Calu3 (cell line): ENCODE results near the gene TICAM1. TPM values are rescaled to one million over a fixed set of nuclear protein-coding genes. Genes with fewer than 3 reads are reported as not detected.
A peak's percentile ranks its signal among the peaks of the same experiment; 100 is the strongest.
"Not testable (repeated sequence)": the region's sequence is repeated elsewhere in the genome, so short reads cannot be mapped to it uniquely, and the experiment has no call there.

Experiments
- BruUV-seq: library from RNA; stranded (reverse); fragments of 400-500 nt; replicated peaks from 2 replicates; lab custom pipeline; 2021; lab: Mats Ljungman, UMichigan
- CTCF ChIA-PET: fragments of 300-600 bp; sonication (Branson Sonifier 250); formaldehyde crosslinking; loops from one replicate; lab custom pipeline; 2022; ENCODE audit warnings: antibody characterized with exemption; lab: Charles Lee
- DNase-seq: peaks from one replicate; pipeline ENCODE4 v3.0.0; 2022
- H3K27ac Mint-ChIP-seq: one replicate; pipeline ENCODE4 v1.8.0; 2022; ENCODE audit warnings: mixed read lengths; ENCODE audit not compliant: unreplicated experiment
- H3K27me3 Mint-ChIP-seq: one replicate; pipeline ENCODE4 v1.8.0; 2022; ENCODE audit warnings: mixed read lengths; ENCODE audit not compliant: unreplicated experiment
- H3K36me3 Mint-ChIP-seq: one replicate; pipeline ENCODE4 v1.8.0; 2022; ENCODE audit warnings: mild to moderate bottlenecking, moderate library complexity, mixed read lengths; ENCODE audit not compliant: insufficient read depth, unreplicated experiment
- H3K4me1 Mint-ChIP-seq: one replicate; pipeline ENCODE4 v1.8.0; 2022; ENCODE audit warnings: mild to moderate bottlenecking, low read depth, mixed read lengths; ENCODE audit not compliant: unreplicated experiment
- H3K4me3 Mint-ChIP-seq: one replicate; pipeline ENCODE4 v1.8.0; 2022; ENCODE audit warnings: mild to moderate bottlenecking, low read depth, moderate library complexity, mixed read lengths; ENCODE audit not compliant: unreplicated experiment
- H3K9me3 Mint-ChIP-seq: one replicate; pipeline ENCODE4 v1.8.0; 2022; ENCODE audit warnings: low read depth, mixed read lengths; ENCODE audit not compliant: unreplicated experiment
- intact Hi-C: fragments of 100-400 bp; cut with micrococcal nuclease; formaldehyde crosslinking; loops from one replicate; pipeline ENCODE4 v1.10.0; 2022; ENCODE audit not compliant: unreplicated experiment
- total RNA-seq: library from RNA; stranded (reverse); gene quantifications from 2 replicates; pipeline ENCODE4 v1.2.3, GENCODE V29; 2022
- TF ChIP-seq, protein P1 (sequence below): fragments of 200-600 bp; IDR thresholded peaks from one replicate; pipeline ENCODE4 v1.8.0; 2022; ENCODE audit warnings: antibody characterized with exemption; ENCODE audit not compliant: unreplicated experiment

TICAM1 gene
- total RNA-seq, 1 experiment from 2014 or later: 13.5 TPM

DNA sequence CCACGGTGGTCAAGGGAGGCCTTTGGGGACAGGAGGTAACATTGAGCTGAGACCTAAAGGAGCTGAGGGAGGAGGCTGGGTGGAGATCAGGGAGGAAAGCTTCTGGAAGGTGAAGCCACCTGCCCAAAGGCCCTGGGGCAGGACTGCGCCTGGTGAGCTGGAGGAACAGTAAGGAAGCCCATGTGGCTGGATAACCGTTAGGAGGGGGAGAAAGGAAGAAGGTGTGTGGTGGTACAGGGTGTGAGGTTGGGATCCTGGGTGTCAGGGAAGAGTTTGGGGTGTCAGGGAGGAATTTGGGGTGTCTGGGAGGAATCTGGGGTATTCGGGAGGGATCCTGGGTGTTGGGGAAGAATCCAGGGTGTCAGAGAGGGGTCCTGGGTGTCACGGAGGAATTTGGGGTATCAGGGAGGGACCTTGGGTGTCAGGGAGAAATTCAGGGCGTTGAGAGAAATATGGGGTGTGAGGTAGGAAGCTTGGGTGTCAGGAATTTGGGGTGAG, 695 bp downstream of the TICAM1 start:
- CTCF ChIA-PET: interaction anchor here (1.5 kb wide), 1 partner anchor 24 kb away, joined by 4 read pairs; no protein-coding TSS in a partner anchor
- Mint-ChIP-seq H3K4me1 (peaks cover 9% of the 10 kb centered on the region), H3K27me3 (no peaks in the 10 kb centered on the region), H3K4me3 (peak overlapping the region; percentile 80), H3K36me3 (peaks cover 30% of the 10 kb centered on the region), H3K27ac (peak overlapping the region; percentile 85), H3K9me3 (no peaks in the 10 kb centered on the region)
- TF ChIP-seq, protein P1, sequence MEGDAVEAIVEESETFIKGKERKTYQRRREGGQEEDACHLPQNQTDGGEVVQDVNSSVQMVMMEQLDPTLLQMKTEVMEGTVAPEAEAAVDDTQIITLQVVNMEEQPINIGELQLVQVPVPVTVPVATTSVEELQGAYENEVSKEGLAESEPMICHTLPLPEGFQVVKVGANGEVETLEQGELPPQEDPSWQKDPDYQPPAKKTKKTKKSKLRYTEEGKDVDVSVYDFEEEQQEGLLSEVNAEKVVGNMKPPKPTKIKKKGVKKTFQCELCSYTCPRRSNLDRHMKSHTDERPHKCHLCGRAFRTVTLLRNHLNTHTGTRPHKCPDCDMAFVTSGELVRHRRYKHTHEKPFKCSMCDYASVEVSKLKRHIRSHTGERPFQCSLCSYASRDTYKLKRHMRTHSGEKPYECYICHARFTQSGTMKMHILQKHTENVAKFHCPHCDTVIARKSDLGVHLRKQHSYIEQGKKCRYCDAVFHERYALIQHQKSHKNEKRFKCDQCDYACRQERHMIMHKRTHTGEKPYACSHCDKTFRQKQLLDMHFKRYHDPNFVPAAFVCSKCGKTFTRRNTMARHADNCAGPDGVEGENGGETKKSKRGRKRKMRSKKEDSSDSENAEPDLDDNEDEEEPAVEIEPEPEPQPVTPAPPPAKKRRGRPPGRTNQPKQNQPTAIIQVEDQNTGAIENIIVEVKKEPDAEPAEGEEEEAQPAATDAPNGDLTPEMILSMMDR: no peak
- TSS peak; percentile 82 for BruUV-seq
- no peak for DNase-seq
- intact Hi-C loops: no loop called here

DNA sequence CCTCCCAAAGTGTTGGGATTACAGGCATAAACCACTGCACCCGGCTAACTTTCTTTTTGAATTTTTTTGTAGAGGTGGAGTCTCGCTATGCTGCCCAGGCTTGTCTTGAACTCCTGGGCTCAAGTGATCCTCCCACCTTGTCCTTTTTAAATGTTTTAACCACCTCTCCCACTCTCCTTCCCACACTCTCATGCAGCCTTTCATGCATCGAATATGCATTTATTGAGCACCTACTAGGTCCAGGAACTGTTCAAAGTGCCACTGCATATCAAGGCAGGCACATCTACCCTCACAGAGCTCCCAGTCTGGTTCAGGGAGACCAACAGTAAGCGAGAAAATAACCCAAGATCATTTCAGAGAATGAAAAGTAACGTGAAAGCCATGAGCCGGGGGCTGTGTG, 1.2 kb downstream of the TICAM1 start:
- Mint-ChIP-seq H3K27me3 (no peaks in the 10 kb centered on the region), H3K9me3 (no peaks in the 10 kb centered on the region), H3K36me3 (peaks cover 30% of the 10 kb centered on the region), H3K4me3 (peak overlapping the region; percentile 80), H3K4me1 (peaks cover 9% of the 10 kb centered on the region), H3K27ac (peak overlapping the region; percentile 85)
- CTCF ChIA-PET: interaction anchor here (1.5 kb wide), 1 partner anchor 24 kb away, joined by 4 read pairs; no protein-coding TSS in a partner anchor
- DNase-seq: no peak
- TF ChIP-seq, protein P1: no peak
- BruUV-seq: no TSS peak
- intact Hi-C loops: no loop called here

DNA sequence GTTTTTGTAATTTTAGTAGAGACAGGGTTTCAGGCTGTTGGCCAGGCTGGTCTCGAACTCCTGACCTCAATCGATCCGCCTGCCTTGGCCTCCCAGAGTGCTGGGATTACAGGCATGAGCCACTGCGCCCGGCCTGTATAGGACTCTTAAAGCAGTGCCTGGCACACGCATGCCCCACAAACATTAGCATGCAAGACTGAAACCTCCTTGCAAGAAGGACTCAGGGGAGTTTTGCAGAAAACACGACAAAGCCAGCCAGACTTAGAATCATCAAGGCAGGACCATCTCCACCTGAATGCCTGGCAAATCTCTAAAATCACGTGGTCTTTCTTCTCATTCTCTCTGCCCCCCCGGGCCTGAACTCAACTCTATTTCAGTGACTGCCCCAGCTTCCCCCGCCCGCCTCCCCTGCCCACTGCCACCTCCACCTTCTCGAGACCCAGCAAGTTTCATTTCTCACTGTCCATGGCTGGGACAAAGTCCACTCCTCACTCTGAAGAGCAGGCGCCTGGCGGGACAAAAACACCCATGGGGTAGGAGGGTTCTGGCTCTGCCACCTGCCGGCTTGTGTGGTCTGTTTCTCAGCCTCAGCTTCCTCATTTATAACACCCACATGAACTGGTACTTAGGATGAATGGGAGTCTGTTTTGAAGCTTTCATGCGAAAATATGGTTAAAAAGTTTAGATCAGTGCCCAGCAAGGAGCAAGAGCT, 2.4 kb downstream of the TICAM1 start:
- Mint-ChIP-seq H3K27me3 (no peaks in the 10 kb centered on the region), H3K4me3 (peak overlapping the region; percentile 31), H3K4me1 (peaks cover 9% of the 10 kb centered on the region), H3K36me3 (peaks cover 30% of the 10 kb centered on the region), H3K27ac (no peak overlapping the region), H3K9me3 (no peaks in the 10 kb centered on the region)
- DNase-seq: peak; percentile 24
- BruUV-seq: no TSS peak
- intact Hi-C loops: no loop called here
- CTCF ChIA-PET: interaction anchor here (0.7 to 1.5 kb wide), 5 partner anchors 10 to 475 kb away, joined by 4 to 8 read pairs (median 6); no protein-coding TSS in a partner anchor
- TF ChIP-seq, protein P1: no peak

DNA sequence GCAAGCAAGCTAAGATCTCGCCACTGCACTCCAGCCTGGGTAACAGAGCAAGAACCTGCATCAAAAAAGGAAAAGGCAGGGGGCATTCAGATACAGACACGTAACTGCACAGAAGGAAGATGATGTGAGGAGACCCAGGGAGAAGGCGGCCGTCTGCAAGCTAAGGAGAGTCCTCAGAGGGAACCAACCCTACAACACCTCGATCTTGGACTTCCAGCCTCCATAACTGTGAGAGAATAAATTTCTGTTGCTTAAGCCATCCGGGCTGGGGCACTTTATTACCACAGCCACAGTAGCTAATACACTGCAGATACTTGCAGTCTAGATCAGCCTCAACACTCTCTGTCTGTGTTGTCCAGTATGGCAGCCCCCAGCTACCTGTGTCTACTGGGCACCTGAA, 7.9 kb downstream of the TICAM1 start:
- CTCF ChIA-PET: no interaction called here
- intact Hi-C loops: no loop called here
- no TSS peak for BruUV-seq
- Mint-ChIP-seq H3K27me3 (no peaks in the 10 kb centered on the region), H3K36me3 (peaks cover 15% of the 10 kb centered on the region), H3K9me3 (no peaks in the 10 kb centered on the region), H3K27ac (no peak overlapping the region), H3K4me1 (no peaks in the 10 kb centered on the region), H3K4me3 (no peak overlapping the region)
- TF ChIP-seq, protein P1: no peak
- DNase-seq: no peak

DNA sequence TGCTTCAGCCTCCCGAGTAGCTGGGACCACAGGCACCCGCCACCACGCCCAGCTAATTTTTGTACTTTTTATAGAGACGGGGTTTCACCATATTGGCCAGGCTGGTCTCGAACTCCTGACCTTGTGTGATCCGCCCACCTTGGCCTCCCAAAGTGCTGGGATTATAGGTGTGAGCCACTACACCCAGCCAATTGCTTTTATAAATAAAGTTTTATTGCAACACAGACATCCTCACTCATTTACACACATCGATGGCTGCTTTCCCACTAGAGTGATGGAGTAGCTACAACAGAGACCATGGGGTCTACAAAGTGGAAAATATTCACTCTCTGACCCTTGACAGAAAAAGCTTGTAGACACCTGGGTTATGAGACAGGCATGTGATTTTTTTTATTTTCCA, 9.2 kb downstream of the TICAM1 start:
- H3K27ac Mint-ChIP-seq, H3K4me1 Mint-ChIP-seq, DNase-seq, CTCF ChIA-PET, H3K27me3 Mint-ChIP-seq, H3K9me3 Mint-ChIP-seq, H3K4me3 Mint-ChIP-seq, BruUV-seq, intact Hi-C loops: not testable (repeated sequence)
- H3K36me3 Mint-ChIP-seq: peaks cover 12% of the 10 kb centered on the region
